DND-41 (cell line): ENCODE measurements around the gene ARID3A.
A peak's percentile ranks its signal among the peaks of the same experiment; 100 is the strongest.

Experiments
- ATAC-seq: fragments of 200-7000 bp; cut with Tn5 transposase; 3 replicates; pipeline ENCODE4 v1.9.1; 2021; ENCODE audit warnings: low read depth; ENCODE audit not compliant: insufficient read depth
- DNase-seq: peaks from one replicate; pipeline ENCODE4 v3.0.0-alpha.2; 2020
- H2AFZ ChIP-seq: 2 replicates; pipeline ENCODE4 v1.6.0; 2012; ENCODE audit warnings: low read depth, low read length
- H3K27ac ChIP-seq: 2 replicates; pipeline ENCODE4 v1.5.1; 2012; ENCODE audit warnings: low read length, inconsistent platforms
- H3K27me3 ChIP-seq: fragments of 200-600 bp; sonication (generic); 2 replicates; pipeline ENCODE4 v1.6.0; 2012; ENCODE audit warnings: low read length, mild to moderate bottlenecking, inconsistent platforms; ENCODE audit not compliant: insufficient read depth, poor library complexity
- H3K36me3 ChIP-seq: 2 replicates; pipeline ENCODE4 v1.5.1; 2012; ENCODE audit warnings: low read length, inconsistent platforms; ENCODE audit not compliant: insufficient read depth
- H3K4me1 ChIP-seq: 2 replicates; pipeline ENCODE4 v1.5.1; 2012; ENCODE audit warnings: mild to moderate bottlenecking, low read length; ENCODE audit not compliant: insufficient read depth
- H3K4me2 ChIP-seq: 2 replicates; pipeline ENCODE4 v1.6.0; 2012; ENCODE audit warnings: mild to moderate bottlenecking, moderate library complexity, low read length, inconsistent platforms; ENCODE audit not compliant: insufficient read depth
- H3K4me3 ChIP-seq, 2 experiments: fragments of 200-600 bp in 1 of 2; shearing (Covaris generic) in 1 of 2; 2 replicates each; pipeline ENCODE4 v1.5.1; 2012 to 2016; ENCODE audit warnings: inconsistent platforms in 2 of 2, low read length in 2 of 2, mild to moderate bottlenecking in 2 of 2, low read depth in 1 of 2, moderate library complexity in 1 of 2
- H3K79me2 ChIP-seq: 2 replicates; pipeline ENCODE4 v1.6.0; 2012; ENCODE audit warnings: low read length, inconsistent platforms; ENCODE audit not compliant: insufficient read depth
- H3K9ac ChIP-seq: 2 replicates; pipeline ENCODE4 v1.6.0; 2012; ENCODE audit warnings: low read depth, mild to moderate bottlenecking, inconsistent platforms, low read length, moderate library complexity
- H3K9me3 ChIP-seq: 2 replicates; pipeline ENCODE4 v1.5.1; 2012; ENCODE audit warnings: low read length, moderate library complexity, mild to moderate bottlenecking, inconsistent platforms; ENCODE audit not compliant: insufficient read depth, severe bottlenecking
- H4K20me1 ChIP-seq: 2 replicates; pipeline ENCODE4 v1.6.0; 2012; ENCODE audit warnings: low read length; ENCODE audit not compliant: insufficient read depth
- EZH2 ChIP-seq: IDR thresholded peaks from 3 replicates; pipeline ENCODE4 v1.6.1; 2012; ENCODE audit warnings: borderline replicate concordance, low read depth, mild to moderate bottlenecking, moderate library complexity, low read length, inconsistent platforms; ENCODE audit not compliant: severe bottlenecking
- TF ChIP-seq, protein P1 (sequence below): IDR thresholded peaks from 2 replicates; pipeline ENCODE4 v1.5.1; 2012; ENCODE audit warnings: borderline replicate concordance, low read length, moderate library complexity, mild to moderate bottlenecking; ENCODE audit not compliant: poor library complexity, severe bottlenecking; ENCODE audit errors: extremely low read depth

ARID3A gene

DNA sequence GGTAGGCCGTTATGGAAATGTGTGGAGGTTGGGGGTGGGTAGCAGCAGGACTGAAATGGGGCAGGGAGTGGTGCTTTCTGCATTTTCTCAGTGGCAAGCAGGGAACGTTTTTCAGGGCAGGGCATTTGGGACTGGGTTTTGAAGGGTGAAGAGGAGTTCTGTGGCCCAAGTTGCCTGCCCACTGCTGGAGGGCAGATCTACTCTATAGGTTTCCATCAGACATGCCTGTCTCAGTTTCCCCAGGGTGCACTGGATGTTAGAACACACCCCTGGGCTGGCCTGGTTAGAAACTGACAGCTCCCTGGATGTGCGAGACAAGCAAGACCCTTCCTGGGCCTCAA lies 73.5 kb downstream of the ARID3A start:
- peaks cover 6% of the 10 kb centered on the region for H3K27me3 ChIP-seq
- TF ChIP-seq, protein P1, sequence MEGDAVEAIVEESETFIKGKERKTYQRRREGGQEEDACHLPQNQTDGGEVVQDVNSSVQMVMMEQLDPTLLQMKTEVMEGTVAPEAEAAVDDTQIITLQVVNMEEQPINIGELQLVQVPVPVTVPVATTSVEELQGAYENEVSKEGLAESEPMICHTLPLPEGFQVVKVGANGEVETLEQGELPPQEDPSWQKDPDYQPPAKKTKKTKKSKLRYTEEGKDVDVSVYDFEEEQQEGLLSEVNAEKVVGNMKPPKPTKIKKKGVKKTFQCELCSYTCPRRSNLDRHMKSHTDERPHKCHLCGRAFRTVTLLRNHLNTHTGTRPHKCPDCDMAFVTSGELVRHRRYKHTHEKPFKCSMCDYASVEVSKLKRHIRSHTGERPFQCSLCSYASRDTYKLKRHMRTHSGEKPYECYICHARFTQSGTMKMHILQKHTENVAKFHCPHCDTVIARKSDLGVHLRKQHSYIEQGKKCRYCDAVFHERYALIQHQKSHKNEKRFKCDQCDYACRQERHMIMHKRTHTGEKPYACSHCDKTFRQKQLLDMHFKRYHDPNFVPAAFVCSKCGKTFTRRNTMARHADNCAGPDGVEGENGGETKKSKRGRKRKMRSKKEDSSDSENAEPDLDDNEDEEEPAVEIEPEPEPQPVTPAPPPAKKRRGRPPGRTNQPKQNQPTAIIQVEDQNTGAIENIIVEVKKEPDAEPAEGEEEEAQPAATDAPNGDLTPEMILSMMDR, result no peak
- TF ChIP-seq EZH2, result no peak
- peaks cover 9% of the 10 kb centered on the region for H3K4me1 ChIP-seq
- H2AFZ ChIP-seq, result no peak overlapping the region
- no peaks in the 10 kb centered on the region for H3K79me2 ChIP-seq
- no peak overlapping the region for H3K27ac ChIP-seq
- DNase-seq (no peak), ATAC-seq (no peak)
- H3K4me3 ChIP-seq, result no peak overlapping the region
- H3K9ac ChIP-seq, result no peak overlapping the region
- no peak overlapping the region for H3K4me2 ChIP-seq
- H3K36me3 ChIP-seq, result peaks cover 2% of the 10 kb centered on the region
- no peaks in the 10 kb centered on the region for H3K9me3 ChIP-seq
- peaks cover 13% of the 10 kb centered on the region for H4K20me1 ChIP-seq

DNA sequence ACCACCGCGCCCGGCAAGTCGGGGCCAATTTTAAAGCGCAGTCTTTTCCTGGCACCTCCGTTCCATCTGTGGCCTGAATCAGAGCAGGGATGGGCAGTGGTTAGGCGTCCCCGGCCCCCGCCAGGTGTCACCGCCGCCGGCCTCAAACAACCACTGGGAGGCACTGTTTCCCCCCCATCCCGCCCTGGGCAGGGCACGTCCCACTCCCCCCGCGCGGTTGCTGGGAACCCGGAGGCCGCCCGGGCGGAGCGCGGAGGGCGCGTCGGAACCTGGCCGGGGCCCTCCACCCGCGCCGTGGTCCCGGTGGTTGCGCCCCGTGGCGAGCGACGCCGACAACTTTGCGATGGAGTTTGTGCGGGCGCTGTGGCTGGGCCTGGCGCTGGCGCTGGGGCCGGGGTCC lies 74.3 kb downstream of the ARID3A start, which contains the start of gene GRIN3B:
GRIN3B (plus strand) TSS at position 325 of the 400 bp plus-strand sequence; CDS start at position 344, 19 bp downstream.
- ATAC-seq (no peak), DNase-seq (peak; percentile 41)
- no peak within 1 kb of the TSS for H3K9ac ChIP-seq
- no peak within 1 kb of the TSS for H3K4me2 ChIP-seq
- H3K4me3 ChIP-seq, result no peak within 1 kb of the TSS
- TF ChIP-seq, protein P1, result peak; percentile 37
- TF ChIP-seq EZH2, result no peak
- H3K9me3 ChIP-seq, result no peaks in the 10 kb centered on the region
- H3K4me1 ChIP-seq, result peaks cover 9% of the 10 kb centered on the region
- no peak within 1 kb of the TSS for H2AFZ ChIP-seq
- H3K79me2 ChIP-seq, result no peaks in the 10 kb centered on the region
- no peaks in the 10 kb centered on the region; the same call in 1 of the 2 replicates for H3K36me3 ChIP-seq
- no peak within 1 kb of the TSS for H3K27ac ChIP-seq
- peaks cover 9% of the 10 kb centered on the region for H4K20me1 ChIP-seq
- peaks cover 6% of the 10 kb centered on the region for H3K27me3 ChIP-seq

GRCh38 chr19:1000591-1001537 lies 75.0 kb downstream of the ARID3A start:
- Histone ChIP-seq H3K36me3 (no peaks in the 10 kb centered on the region), H2AFZ (no peak overlapping the region), H3K27me3 (peaks cover 6% of the 10 kb centered on the region), H3K4me1 (peaks cover 7% of the 10 kb centered on the region), H3K79me2 (no peaks in the 10 kb centered on the region), H3K9me3 (no peaks in the 10 kb centered on the region), H3K4me3 (no peak overlapping the region), H4K20me1 (peaks cover 6% of the 10 kb centered on the region), H3K9ac (no peak overlapping the region), H3K4me2 (no peak overlapping the region), H3K27ac (no peak overlapping the region)
- TF ChIP-seq, protein P1, result no peak
- no peak for TF ChIP-seq EZH2
- no peak for ATAC-seq
- no peak for DNase-seq
